ENCODE results near the gene UTS2B.

Gene UTS2B

GRCh38 chr3:191316876-191317603, 13.3 kb downstream of the UTS2B start:
- ChIA-PET POLR2A (no interaction called here), CTCF (no interaction called here)
- TF ChIP-seq FOXM1 (IDR thresholded peaks at IDR 0.05; ENCODE audit: borderline replicate concordance) (no peak), SP1 (IDR thresholded peaks at IDR 0.05) (no peak), BHLHE40 (IDR thresholded peaks at IDR 0.05; ENCODE audit: borderline replicate concordance) (no peak), FOXA1 (IDR thresholded peaks at IDR 0.05) (no peak), FOXK2 (IDR thresholded peaks at IDR 0.05) (no peak), ELF4 (IDR thresholded peaks at IDR 0.05) (no peak), TARDBP (IDR thresholded peaks at IDR 0.05) (no peak), PKNOX1 (IDR thresholded peaks at IDR 0.05) (no peak)
- DNase-seq (ENCODE audit: extremely low spot score), result no peak

GRCh38 chr3:191314109-191314728, 16.1 kb downstream of the UTS2B start:
- ChIA-PET CTCF (interaction anchor here (0.6 kb wide), 2 partner anchors 152 to 646 kb away, joined by 3 to 4 read pairs; no protein-coding TSS in a partner anchor), POLR2A (no interaction called here)
- TF ChIP-seq FOXK2 (IDR thresholded peaks at IDR 0.05) (no peak), ARNT (IDR thresholded peaks at IDR 0.05) (no peak), NFRKB (IDR thresholded peaks at IDR 0.05) (no peak), HDGF (IDR thresholded peaks at IDR 0.05; ENCODE audit: borderline replicate concordance) (no peak), TARDBP (IDR thresholded peaks at IDR 0.05) (no peak), FOXA1 (IDR thresholded peaks at IDR 0.05) (no peak), L3MBTL2 (conservative IDR thresholded peaks at IDR 0.05) (no peak), BHLHE40 (IDR thresholded peaks at IDR 0.05; ENCODE audit: borderline replicate concordance) (no peak), SUZ12 (IDR thresholded peaks at IDR 0.05) (no peak), LEF1 (IDR thresholded peaks at IDR 0.05; ENCODE audit: borderline replicate concordance) (no peak), CTBP1 (IDR thresholded peaks at IDR 0.05; ENCODE audit: borderline replicate concordance) (no peak), FOXM1 (IDR thresholded peaks at IDR 0.05; ENCODE audit: borderline replicate concordance) (no peak), PKNOX1 (IDR thresholded peaks at IDR 0.05) (no peak), SP1 (IDR thresholded peaks at IDR 0.05) (no peak), ELF4 (IDR thresholded peaks at IDR 0.05) (no peak)
- DNase-seq (ENCODE audit: extremely low spot score), result no peak

GRCh38 chr3:191313296-191313695, 17.0 kb downstream of the UTS2B start:
- DNase-seq (ENCODE audit: extremely low spot score), result no peak
- CTCF ChIA-PET, result no interaction called here
- TF ChIP-seq SP1 (IDR thresholded peaks at IDR 0.05), result no peak
- no peak for TF ChIP-seq LEF1 (IDR thresholded peaks at IDR 0.05; ENCODE audit: borderline replicate concordance)
- no peak for TF ChIP-seq CTBP1 (IDR thresholded peaks at IDR 0.05; ENCODE audit: borderline replicate concordance)
- TF ChIP-seq SUZ12 (IDR thresholded peaks at IDR 0.05), result no peak
- TF ChIP-seq PKNOX1 (IDR thresholded peaks at IDR 0.05), result no peak
- no peak for TF ChIP-seq ZNF384 (IDR thresholded peaks at IDR 0.05)
- no peak for TF ChIP-seq L3MBTL2 (conservative IDR thresholded peaks at IDR 0.05)
- TF ChIP-seq ARNT (IDR thresholded peaks at IDR 0.05), result no peak
- TF ChIP-seq NFRKB (IDR thresholded peaks at IDR 0.05), result no peak
- TF ChIP-seq ELF4 (IDR thresholded peaks at IDR 0.05), result no peak
- TF ChIP-seq FOXK2 (IDR thresholded peaks at IDR 0.05), result no peak
- TF ChIP-seq BHLHE40 (IDR thresholded peaks at IDR 0.05; ENCODE audit: borderline replicate concordance), result no peak
- no peak for TF ChIP-seq FOXM1 (IDR thresholded peaks at IDR 0.05; ENCODE audit: borderline replicate concordance)
- TF ChIP-seq FOXA1 (IDR thresholded peaks at IDR 0.05), result no peak
- POLR2A ChIA-PET, result no interaction called here

GRCh38 chr3:191307341-191307740, 23.0 kb downstream of the UTS2B start:
- TF ChIP-seq SUZ12 (IDR thresholded peaks at IDR 0.05) (no peak), NFRKB (IDR thresholded peaks at IDR 0.05) (no peak), FOXM1 (IDR thresholded peaks at IDR 0.05; ENCODE audit: borderline replicate concordance) (no peak), ZNF384 (IDR thresholded peaks at IDR 0.05) (no peak), ELF4 (IDR thresholded peaks at IDR 0.05) (no peak), SP1 (IDR thresholded peaks at IDR 0.05) (no peak), ARNT (IDR thresholded peaks at IDR 0.05) (no peak), TARDBP (IDR thresholded peaks at IDR 0.05) (no peak), FOXK2 (IDR thresholded peaks at IDR 0.05) (no peak), PKNOX1 (IDR thresholded peaks at IDR 0.05) (no peak), CTBP1 (IDR thresholded peaks at IDR 0.05; ENCODE audit: borderline replicate concordance) (no peak), FOXA1 (IDR thresholded peaks at IDR 0.05) (no peak), L3MBTL2 (conservative IDR thresholded peaks at IDR 0.05) (no peak), LEF1 (IDR thresholded peaks at IDR 0.05; ENCODE audit: borderline replicate concordance) (no peak), HDGF (IDR thresholded peaks at IDR 0.05; ENCODE audit: borderline replicate concordance) (no peak), BHLHE40 (IDR thresholded peaks at IDR 0.05; ENCODE audit: borderline replicate concordance) (no peak)
- no peak for DNase-seq (ENCODE audit: extremely low spot score)
- CTCF ChIA-PET, result no interaction called here
- POLR2A ChIA-PET, result no interaction called here

GRCh38 chr3:191306428-191306827, 23.9 kb downstream of the UTS2B start:
- CTCF ChIA-PET, result no interaction called here
- TF ChIP-seq HDGF (IDR thresholded peaks at IDR 0.05; ENCODE audit: borderline replicate concordance), result no peak
- no peak for TF ChIP-seq SUZ12 (IDR thresholded peaks at IDR 0.05)
- TF ChIP-seq ZNF384 (IDR thresholded peaks at IDR 0.05), result no peak
- TF ChIP-seq ARNT (IDR thresholded peaks at IDR 0.05), result no peak
- TF ChIP-seq SP1 (IDR thresholded peaks at IDR 0.05), result no peak
- TF ChIP-seq FOXK2 (IDR thresholded peaks at IDR 0.05), result no peak
- no peak for TF ChIP-seq L3MBTL2 (conservative IDR thresholded peaks at IDR 0.05)
- no peak for TF ChIP-seq FOXM1 (IDR thresholded peaks at IDR 0.05; ENCODE audit: borderline replicate concordance)
- no peak for DNase-seq (ENCODE audit: extremely low spot score)
- POLR2A ChIA-PET, result no interaction called here
